T-helper 2 cell (primary cell): ENCODE results near the gene DDX21.

Source experiments
- DNase-seq, 5 experiments: peaks; one replicate each; pipeline versions ENCODE4 v3.0.0 to v3.0.0-alpha.2; 2012 to 2022

Gene DDX21

GRCh38 chr10:68988530-68989316, 32.8 kb downstream of the DDX21 start, which contains the start of gene KIFBP:
TSS of gene KIFBP (plus strand) at chr10:68988803. CDS start at chr10:68988833, 30 bp downstream.
- peak; percentile 47 to 94 (median 77) for DNase-seq

- no peak for DNase-seq
These were observed 33.5 kb downstream of the DDX21 start for GRCh38 chr10:68989317-68989990.

- DNase-seq = no peak
These were observed 36.9 kb downstream of the DDX21 start for GRCh38 chr10:68992636-68993440.

GRCh38 chr10:68997211-68997610, 41.2 kb downstream of the DDX21 start:
- no peak for DNase-seq

- peak in 2 of 5 experiments; percentile 39 to 66 for DNase-seq
These were observed 48.9 kb downstream of the DDX21 start for GRCh38 chr10:69004821-69005220.

GRCh38 chr10:69005704-69006485, 49.9 kb downstream of the DDX21 start:
- no peak for DNase-seq

- DNase-seq = peak in 1 of 5 experiments; percentile 42
These were observed 51.3 kb downstream of the DDX21 start for GRCh38 chr10:69007260-69007659.

- no peak for DNase-seq
These were observed 53.4 kb downstream of the DDX21 start for GRCh38 chr10:69009360-69009759.

- DNase-seq = no peak
These were observed 54.2 kb downstream of the DDX21 start for GRCh38 chr10:69010151-69010640.

- peak in 1 of 5 experiments; percentile 20 for DNase-seq
These were observed 56.8 kb downstream of the DDX21 start for GRCh38 chr10:69012778-69013177.

GRCh38 chr10:69014171-69014570, 58.2 kb downstream of the DDX21 start:
- DNase-seq = no peak

GRCh38 chr10:69018613-69019012, 62.6 kb downstream of the DDX21 start:
- DNase-seq = no peak

- DNase-seq = no peak
These were observed 66.6 kb downstream of the DDX21 start for GRCh38 chr10:69022611-69023010.

- no peak for DNase-seq
These were observed 69.5 kb downstream of the DDX21 start for GRCh38 chr10:69025370-69025896.

- no peak for DNase-seq
These were observed 77.3 kb downstream of the DDX21 start for GRCh38 chr10:69033256-69033655.
